Stomach (tissue), 4 donors: ENCODE results near the gene BRI3.

Source experiments
- EP300 ChIP-seq: sonication (generic); formaldehyde crosslinking; IDR thresholded peaks from one replicate; pipeline ENCODE4 v1.6.1; 2017; ENCODE audit warnings: antibody characterized with exemption
- POLR2AphosphoS5 ChIP-seq, 3 donors: sonication (generic); formaldehyde crosslinking; IDR thresholded peaks; one replicate each; pipeline ENCODE4 v1.6.1; 2016; ENCODE audit warnings: antibody characterized with exemption in 3 of 3
- TF ChIP-seq, protein P1 (sequence below), 7 experiments: fragments of 450-650 bp in 4 of 7; fragments of 200-600 bp in 3 of 7; sonication (generic) in 3 of 7; IDR thresholded peaks; one replicate each; pipeline ENCODE4 v1.5.1; 2016 to 2019; ENCODE audit warnings: antibody characterized with exemption in 7 of 7, control low read depth in 2 of 7, mild to moderate bottlenecking in 1 of 7

DNA sequence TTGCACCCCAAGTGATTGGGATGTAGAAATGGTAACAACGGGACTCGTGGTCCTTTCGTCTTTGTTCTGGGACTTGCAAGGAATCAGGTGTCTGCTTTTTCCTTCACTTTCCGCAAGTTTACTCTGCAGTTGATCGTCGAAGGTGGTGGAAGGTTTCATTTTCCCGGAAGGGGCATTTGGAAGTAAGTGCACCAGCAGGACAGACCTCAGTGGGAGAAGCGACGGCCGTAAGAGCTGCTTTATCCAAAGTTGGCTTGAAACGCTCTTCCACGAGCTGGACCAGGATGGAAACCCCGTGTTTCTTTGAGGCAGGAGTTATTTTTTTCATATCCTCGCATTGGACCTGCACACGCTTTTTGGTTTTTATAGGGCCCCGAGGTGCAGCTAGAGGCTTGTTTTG lies 1.2 kb downstream of the BRI3 start:
- TF ChIP-seq, protein P1, sequence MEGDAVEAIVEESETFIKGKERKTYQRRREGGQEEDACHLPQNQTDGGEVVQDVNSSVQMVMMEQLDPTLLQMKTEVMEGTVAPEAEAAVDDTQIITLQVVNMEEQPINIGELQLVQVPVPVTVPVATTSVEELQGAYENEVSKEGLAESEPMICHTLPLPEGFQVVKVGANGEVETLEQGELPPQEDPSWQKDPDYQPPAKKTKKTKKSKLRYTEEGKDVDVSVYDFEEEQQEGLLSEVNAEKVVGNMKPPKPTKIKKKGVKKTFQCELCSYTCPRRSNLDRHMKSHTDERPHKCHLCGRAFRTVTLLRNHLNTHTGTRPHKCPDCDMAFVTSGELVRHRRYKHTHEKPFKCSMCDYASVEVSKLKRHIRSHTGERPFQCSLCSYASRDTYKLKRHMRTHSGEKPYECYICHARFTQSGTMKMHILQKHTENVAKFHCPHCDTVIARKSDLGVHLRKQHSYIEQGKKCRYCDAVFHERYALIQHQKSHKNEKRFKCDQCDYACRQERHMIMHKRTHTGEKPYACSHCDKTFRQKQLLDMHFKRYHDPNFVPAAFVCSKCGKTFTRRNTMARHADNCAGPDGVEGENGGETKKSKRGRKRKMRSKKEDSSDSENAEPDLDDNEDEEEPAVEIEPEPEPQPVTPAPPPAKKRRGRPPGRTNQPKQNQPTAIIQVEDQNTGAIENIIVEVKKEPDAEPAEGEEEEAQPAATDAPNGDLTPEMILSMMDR (IDR thresholded peaks at IDR 0.05) = no peak
- TF ChIP-seq EP300 (no peak), POLR2AphosphoS5 (IDR thresholded peaks at IDR 0.05) (no peak)
